ENCODE measurements around the gene LGMN. TPM values are rescaled to one million over a fixed set of nuclear protein-coding genes. Genes with fewer than 3 reads are reported as not detected.

LGMN gene
- total and polyA plus RNA-seq, 9 of the 15 experiments (the other 6 are each of a cell fraction or from before 2014, with no cell fraction given), result 0.05 to 1.4 (median 0.43) TPM; not detected in 2

GRCh38 chr14:92755495-92755894 is 7.1 kb upstream of the LGMN start (continued):
- peak; percentile 42 for TF ChIP-seq CBFA2T3 (IDR thresholded peaks at IDR 0.05)
- 0 out of 2 replicates have a peak, but pooled peaks have one; percentile 34 for TF ChIP-seq L3MBTL2 (IDR thresholded peaks at IDR 0.05)
- 0 out of 2 replicates have a peak, but pooled peaks have one; percentile 24 for TF ChIP-seq PKNOX1 (IDR thresholded peaks at IDR 0.05)
- no peak for TF ChIP-seq AFF4 (CRISPR knock-in tag; IDR thresholded peaks at IDR 0.05)
- no peak for TF ChIP-seq CBX2 (IDR thresholded peaks at IDR 0.05; ENCODE audit: insufficient read depth, low read length, poor library complexity, severe bottlenecking)
- TF ChIP-seq BMI1 (IDR thresholded peaks at IDR 0.05; ENCODE audit: low read length), result no peak
- peak; percentile 72; the same call in 1 of the 2 replicates for TF ChIP-seq BHLHE40 (IDR thresholded peaks at IDR 0.05; ENCODE audit: low read length)
- peak; percentile 44; the same call in 1 of the 2 replicates for TF ChIP-seq SMARCA4 (IDR thresholded peaks at IDR 0.05)
- peak in 1 of 2 experiments; percentile 68; a peak in 1 of 4 replicates for TF ChIP-seq RCOR1 (IDR thresholded peaks at IDR 0.05; ENCODE audit: borderline replicate concordance in 1 of 2, low read depth in 2 of 2, low read length in 2 of 2)
- TF ChIP-seq KLF6 (CRISPR knock-in tag; IDR thresholded peaks at IDR 0.05; ENCODE audit: borderline replicate concordance), result no peak
- TF ChIP-seq IRF1 (CRISPR knock-in tag; IDR thresholded peaks at IDR 0.05; ENCODE audit: borderline replicate concordance), result no peak
- no peak for TF ChIP-seq GTF3C2 (IDR thresholded peaks at IDR 0.05; ENCODE audit: borderline replicate concordance, extremely low read depth, insufficient read length)
- no peak for TF ChIP-seq E2F4 (CRISPR knock-in tag; IDR thresholded peaks at IDR 0.05; ENCODE audit: low read depth)
- no peak for TF ChIP-seq RBM17 (IDR thresholded peaks at IDR 0.05; ENCODE audit: borderline replicate concordance, low read depth, low read length)
- no peak for TF ChIP-seq WHSC1 (IDR thresholded peaks at IDR 0.05; ENCODE audit: low read length)
- TF ChIP-seq KLF10 (CRISPR knock-in tag; IDR thresholded peaks at IDR 0.05), result no peak
- peak; percentile 33; the same call in 1 of the 2 replicates for TF ChIP-seq CREM (IDR thresholded peaks at IDR 0.05; ENCODE audit: low read depth)
